Nephron (organoid): ENCODE measurements around the gene SIK3.

ENCODE experiments used
- H3K27ac Mint-ChIP-seq, 3 experiments: 2 replicates each; pipeline ENCODE4 v1.8.0; 2020; ENCODE audit warnings: mixed read lengths in 3 of 3, mild to moderate bottlenecking in 2 of 3, moderate library complexity in 1 of 3
- H3K27me3 Mint-ChIP-seq: 2 replicates; pipeline ENCODE4 v1.8.0; 2021; ENCODE audit warnings: low read depth, mild to moderate bottlenecking, moderate library complexity, mixed read lengths
- H3K36me3 Mint-ChIP-seq: 2 replicates; pipeline ENCODE4 v1.8.0; 2020; ENCODE audit warnings: low read depth, mixed read lengths
- H3K4me1 Mint-ChIP-seq: 2 replicates; pipeline ENCODE4 v1.8.0; 2020; ENCODE audit warnings: mixed read lengths
- H3K4me3 Mint-ChIP-seq, 3 experiments: 2 replicates each; pipeline ENCODE4 v1.8.0; 2020; ENCODE audit warnings: mild to moderate bottlenecking in 3 of 3, mixed read lengths in 3 of 3, moderate library complexity in 2 of 3
- H3K9me3 Mint-ChIP-seq: 2 replicates; pipeline ENCODE4 v1.8.0; 2020; ENCODE audit warnings: mixed read lengths
- CTCF ChIP-seq, 3 experiments: fragments of 200-600 bp; sonication (generic); IDR thresholded peaks; one replicate each; pipeline ENCODE4 v1.5.0; 2021; ENCODE audit warnings: antibody characterized with exemption in 3 of 3; ENCODE audit not compliant: unreplicated experiment in 3 of 3

SIK3 gene

GRCh38 chr11:117074119-117074518, 24.1 kb downstream of the SIK3 start:
- Mint-ChIP-seq H3K36me3 (no peaks in the 10 kb centered on the region), H3K27ac (peak overlapping the region in 1 of 3 experiments; percentile 25), H3K27me3 (no peaks in the 10 kb centered on the region), H3K4me1 (peaks cover 8% of the 10 kb centered on the region), H3K4me3 (no peak overlapping the region), H3K9me3 (no peaks in the 10 kb centered on the region)
- TF ChIP-seq CTCF (IDR thresholded peaks at IDR 0.05; ENCODE audit: unreplicated experiment in 3 of 3), result no peak

GRCh38 chr11:117073539-117073938, 24.7 kb downstream of the SIK3 start:
- Mint-ChIP-seq H3K4me3 (no peak overlapping the region), H3K4me1 (peaks cover 8% of the 10 kb centered on the region), H3K27ac (peak overlapping the region in 1 of 3 experiments; percentile 35), H3K36me3 (no peaks in the 10 kb centered on the region), H3K27me3 (no peaks in the 10 kb centered on the region), H3K9me3 (no peaks in the 10 kb centered on the region)
- no peak for TF ChIP-seq CTCF (IDR thresholded peaks at IDR 0.05; ENCODE audit: unreplicated experiment in 3 of 3)

- H3K36me3 Mint-ChIP-seq, result no peaks in the 10 kb centered on the region
- no peaks in the 10 kb centered on the region for H3K27me3 Mint-ChIP-seq
- H3K27ac Mint-ChIP-seq, result peak overlapping the region in 2 of 3 experiments; percentile 27 to 35
- no peaks in the 10 kb centered on the region for H3K9me3 Mint-ChIP-seq
- no peak for TF ChIP-seq CTCF (IDR thresholded peaks at IDR 0.05; ENCODE audit: unreplicated experiment in 3 of 3)
- no peak overlapping the region for H3K4me3 Mint-ChIP-seq
- peaks cover 5% of the 10 kb centered on the region for H3K4me1 Mint-ChIP-seq
Measured at GRCh38 chr11:117072517-117073461, 25.4 kb downstream of the SIK3 start.

- H3K27me3 Mint-ChIP-seq, result no peaks in the 10 kb centered on the region
- H3K36me3 Mint-ChIP-seq, result no peaks in the 10 kb centered on the region
- TF ChIP-seq CTCF (IDR thresholded peaks at IDR 0.05; ENCODE audit: unreplicated experiment in 3 of 3), result no peak
- no peaks in the 10 kb centered on the region for H3K9me3 Mint-ChIP-seq
- H3K27ac Mint-ChIP-seq, result peak overlapping the region; percentile 11 to 73 (median 53)
- no peak overlapping the region for H3K4me3 Mint-ChIP-seq
- H3K4me1 Mint-ChIP-seq, result peaks cover 5% of the 10 kb centered on the region
Measured at GRCh38 chr11:117071344-117071787, 26.9 kb downstream of the SIK3 start.

- H3K27ac Mint-ChIP-seq, result peak overlapping the region in 1 of 3 experiments; percentile 3
- TF ChIP-seq CTCF (IDR thresholded peaks at IDR 0.05; ENCODE audit: unreplicated experiment in 3 of 3), result no peak
- peaks cover 5% of the 10 kb centered on the region for H3K4me1 Mint-ChIP-seq
- no peaks in the 10 kb centered on the region for H3K27me3 Mint-ChIP-seq
- no peaks in the 10 kb centered on the region for H3K9me3 Mint-ChIP-seq
- no peaks in the 10 kb centered on the region for H3K36me3 Mint-ChIP-seq
- H3K4me3 Mint-ChIP-seq, result no peak overlapping the region
Measured at GRCh38 chr11:117070016-117070415, 28.2 kb downstream of the SIK3 start.
